GM12878 (cell line): Measurements from ENCODE around the gene CD83. TPM values are rescaled to one million over a fixed set of nuclear protein-coding genes. Genes with fewer than 3 reads are reported as not detected.

ENCODE experiments used
- ATAC-seq: fragments of 200-7000 bp; cut with Tn5 transposase; 3 replicates; pipeline ENCODE4 v1.9.1; 2020; ENCODE audit warnings: mild to moderate bottlenecking, moderate library complexity
- BruUV-seq: library from RNA; stranded (reverse); fragments of 400-500 nt; replicated peaks from 2 replicates; lab custom pipeline; 2021; lab: Mats Ljungman, UMichigan
- CTCF ChIA-PET: fragments of 300-600 bp; sonication (Branson Sonifier 250); formaldehyde crosslinking; extraction: SDS; loops from one replicate; lab custom pipeline; 2021; ENCODE audit warnings: inconsistent platforms; lab: Yijun Ruan, JAX
- POLR2A ChIA-PET: fragments of 350-600 bp; formaldehyde crosslinking; extraction: SDS; loops from one replicate; lab custom pipeline; 2021; ENCODE audit warnings: inconsistent platforms; lab: Charles Lee
- RAD21 ChIA-PET: fragments of 300-600 bp; sonication (Branson Sonifier 250); formaldehyde crosslinking; loops from one replicate; lab custom pipeline; 2023; ENCODE audit warnings: antibody characterized with exemption; ENCODE audit not compliant: unreplicated experiment; lab: Charles Lee
- SMC1A ChIA-PET: fragments of 300-600 bp; sonication (Branson Sonifier 250); formaldehyde crosslinking; loops from one replicate; lab custom pipeline; 2023; ENCODE audit not compliant: unreplicated experiment, uncharacterized antibody; lab: Charles Lee
- DNase-seq: peaks from one replicate; pipeline ENCODE4 v3.0.0-alpha.2; 2011; ENCODE audit warnings: low read depth, low spot score
- FAIRE-seq: peaks from 3 replicates; lab custom pipeline; 2011; peaks lifted over from hg19 to GRCh38; lab: Jason Lieb, UNC
- H2AFZ ChIP-seq: 2 replicates; pipeline ENCODE4 v1.6.0; 2011; ENCODE audit warnings: low read depth, low read length, control low read depth; ENCODE audit not compliant: control insufficient read depth
- H3K27ac ChIP-seq: 2 replicates; pipeline ENCODE4 v1.5.1; 2011; ENCODE audit warnings: control low read depth; ENCODE audit not compliant: control insufficient read depth, insufficient read depth
- H3K27me3 ChIP-seq, 2 experiments: replicated peaks in 1 of 2; 2 replicates each; pipeline versions ENCODE4 v1.6.0 to v1.6.1; 2011; ENCODE audit warnings: low read length in 1 of 2; ENCODE audit not compliant: control insufficient read depth in 2 of 2, insufficient read depth in 2 of 2
- H3K36me3 ChIP-seq, 2 experiments: 2 replicates each; pipeline ENCODE4 v1.5.1; 2011; ENCODE audit warnings: low read length in 1 of 2; ENCODE audit not compliant: control insufficient read depth in 2 of 2, insufficient read depth in 2 of 2
- H3K4me1 ChIP-seq: 2 replicates; pipeline ENCODE4 v1.6.1; 2011; ENCODE audit warnings: mild to moderate bottlenecking, low read length, moderate library complexity, mixed read lengths; ENCODE audit not compliant: control insufficient read depth, insufficient read depth
- H3K4me2 ChIP-seq: 2 replicates; pipeline ENCODE4 v1.6.0; 2011; ENCODE audit warnings: control low read depth; ENCODE audit not compliant: control insufficient read depth, insufficient read depth
- H3K4me3 ChIP-seq: fragments of 200-600 bp; sonication (generic); 2 replicates; pipeline ENCODE4 v1.5.1; 2016
- H3K79me2 ChIP-seq: 2 replicates; pipeline ENCODE4 v1.6.0; 2011; ENCODE audit warnings: low read length; ENCODE audit not compliant: control insufficient read depth, insufficient read depth
- H3K9ac ChIP-seq: 2 replicates; pipeline ENCODE4 v1.8.0; 2011; ENCODE audit warnings: low read length, control low read depth, mixed read lengths; ENCODE audit not compliant: control insufficient read depth, insufficient read depth
- H3K9me3 ChIP-seq: replicated peaks from 3 replicates; pipeline ENCODE4 v1.5.1; 2011; ENCODE audit warnings: mild to moderate bottlenecking, low read length; ENCODE audit not compliant: control insufficient read depth, insufficient read depth
- H4K20me1 ChIP-seq: 2 replicates; pipeline ENCODE4 v1.6.0; 2011; ENCODE audit not compliant: control insufficient read depth, insufficient read depth
- CEBPZ ChIP-seq: fragments of 150-350 bp; IDR thresholded peaks from 2 replicates; pipeline ENCODE4 v1.6.1; 2016; ENCODE audit warnings: low read depth, low read length
- CHD1 ChIP-seq: IDR thresholded peaks from 2 replicates; pipeline ENCODE4 v1.6.1; 2012; ENCODE audit warnings: low read depth, low read length, improper control_type of control experiment
- RUNX3 ChIP-seq: IDR thresholded peaks from 2 replicates; pipeline ENCODE4 v1.6.1; 2012; ENCODE audit warnings: low read length, inconsistent platforms
- SMAD1 ChIP-seq: fragments of 450-650 bp; IDR thresholded peaks from 2 replicates; pipeline ENCODE4 v1.6.1; 2018; ENCODE audit warnings: mild to moderate bottlenecking, low read depth; ENCODE audit not compliant: partially characterized antibody
- SUZ12 ChIP-seq: fragments of 200-600 bp; sonication (generic); IDR thresholded peaks from one replicate; pipeline ENCODE4 v1.6.1; 2018; ENCODE audit warnings: antibody characterized with exemption, mild to moderate bottlenecking; ENCODE audit not compliant: unreplicated experiment
- WGBS: methylation state at CpG from one replicate; pipeline ENCODE4 v1.1.6; 2016; ENCODE audit warnings: low lambda C conversion rate; ENCODE audit not compliant: insufficient replicate concordance, insufficient coverage; ENCODE audit errors: missing lambda C conversion rate; 5-methylcytosine and 5-hydroxymethylcytosine counted together
- in situ Hi-C: fragments of 300-500 bp; cut with MboI; formaldehyde crosslinking; loops from 9 replicates; pipeline ENCODE4 v1.14.3; 2018; ENCODE audit warnings: mixed read lengths
- intact Hi-C: fragments of 100-400 bp; cut with micrococcal nuclease; formaldehyde crosslinking; loops from one replicate; pipeline ENCODE4 v1.14.2; 2022; ENCODE audit not compliant: unreplicated experiment
- polyA plus RNA-seq, 11 experiments: library from polyadenylated mRNA; depleted of rRNA in 4 of 11; unstranded in 6 of 11; stranded (reverse) in 5 of 11; fragments of >200 nt; fragmentation: Nextera tagmentation in 4 of 11; fragmentation: Illumina TruSeq in 1 of 11; extraction: Ambion mirVana in 4 of 11; extraction: Trizol in 1 of 11; gene quantifications; 1 replicate in 1 of 11; 2 replicates in 10 of 11; pipeline versions ENCODE4 v1.2.1 to v1.2.3, GENCODE V29; 2011 to 2016; ENCODE audit warnings: inconsistent platforms in 2 of 11, missing spikeins in 2 of 11, low read depth in 1 of 11
- total RNA-seq, 4 experiments: library from RNA; depleted of rRNA in 3 of 4; stranded (reverse); fragments of >200 nt in 3 of 4; fragmentation: Illumina TruSeq in 1 of 4; extraction: Trizol in 1 of 4; gene quantifications; 2 replicates each; pipeline versions ENCODE4 v1.2.1 to v1.2.3, GENCODE V29; 2013 to 2021
- TF ChIP-seq, protein P1 (sequence below): IDR thresholded peaks from 2 replicates; pipeline ENCODE4 v1.6.1; 2011; ENCODE audit warnings: low read depth, low read length, improper control_type of control experiment, borderline replicate concordance
- TF ChIP-seq, protein P2 (sequence below): IDR thresholded peaks from 2 replicates; pipeline ENCODE4 v1.6.1; 2012; ENCODE audit warnings: low read depth, low read length, improper control_type of control experiment
- TF ChIP-seq, protein P3 (sequence below): IDR thresholded peaks from 2 replicates; pipeline ENCODE4 v1.6.1; 2012; ENCODE audit warnings: mild to moderate bottlenecking, low read depth, low read length

The CD83 gene
- total and polyA plus RNA-seq, 10 of the 15 experiments (the other 5 are each of a cell fraction or from before 2014, with no cell fraction given): 76.1 to 174 (median 129) TPM

- ChIA-PET CTCF (no interaction called here), POLR2A (no interaction called here), SMC1A (no interaction called here), RAD21 (no interaction called here)
- no peak overlapping the region for H2AFZ ChIP-seq
- no peaks in the 10 kb centered on the region for H3K36me3 ChIP-seq
- H3K4me3 ChIP-seq: no peak overlapping the region
- DNase-seq (no peak), ATAC-seq (no peak), FAIRE-seq (no peak)
- no peaks in the 10 kb centered on the region for H4K20me1 ChIP-seq
- H3K4me1 ChIP-seq: no peaks in the 10 kb centered on the region
- in situ Hi-C loops: no loop called here
- no peak overlapping the region for H3K4me2 ChIP-seq
- H3K79me2 ChIP-seq: no peaks in the 10 kb centered on the region
- no TSS peak for BruUV-seq
- no peak overlapping the region for H3K9ac ChIP-seq
- no peak overlapping the region for H3K27ac ChIP-seq
- 42% methylated on average over 6 of the region's 6 CpGs for WGBS
- no peaks in the 10 kb centered on the region for H3K27me3 ChIP-seq
- TF ChIP-seq SUZ12 (no peak), CEBPZ (no peak), RUNX3 (no peak), SMAD1 (no peak), CHD1 (no peak)
- TF ChIP-seq, protein P1, sequence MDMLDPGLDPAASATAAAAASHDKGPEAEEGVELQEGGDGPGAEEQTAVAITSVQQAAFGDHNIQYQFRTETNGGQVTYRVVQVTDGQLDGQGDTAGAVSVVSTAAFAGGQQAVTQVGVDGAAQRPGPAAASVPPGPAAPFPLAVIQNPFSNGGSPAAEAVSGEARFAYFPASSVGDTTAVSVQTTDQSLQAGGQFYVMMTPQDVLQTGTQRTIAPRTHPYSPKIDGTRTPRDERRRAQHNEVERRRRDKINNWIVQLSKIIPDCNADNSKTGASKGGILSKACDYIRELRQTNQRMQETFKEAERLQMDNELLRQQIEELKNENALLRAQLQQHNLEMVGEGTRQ: no peak
- TF ChIP-seq, protein P2, sequence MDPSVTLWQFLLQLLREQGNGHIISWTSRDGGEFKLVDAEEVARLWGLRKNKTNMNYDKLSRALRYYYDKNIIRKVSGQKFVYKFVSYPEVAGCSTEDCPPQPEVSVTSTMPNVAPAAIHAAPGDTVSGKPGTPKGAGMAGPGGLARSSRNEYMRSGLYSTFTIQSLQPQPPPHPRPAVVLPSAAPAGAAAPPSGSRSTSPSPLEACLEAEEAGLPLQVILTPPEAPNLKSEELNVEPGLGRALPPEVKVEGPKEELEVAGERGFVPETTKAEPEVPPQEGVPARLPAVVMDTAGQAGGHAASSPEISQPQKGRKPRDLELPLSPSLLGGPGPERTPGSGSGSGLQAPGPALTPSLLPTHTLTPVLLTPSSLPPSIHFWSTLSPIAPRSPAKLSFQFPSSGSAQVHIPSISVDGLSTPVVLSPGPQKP: no peak
- TF ChIP-seq, protein P3, sequence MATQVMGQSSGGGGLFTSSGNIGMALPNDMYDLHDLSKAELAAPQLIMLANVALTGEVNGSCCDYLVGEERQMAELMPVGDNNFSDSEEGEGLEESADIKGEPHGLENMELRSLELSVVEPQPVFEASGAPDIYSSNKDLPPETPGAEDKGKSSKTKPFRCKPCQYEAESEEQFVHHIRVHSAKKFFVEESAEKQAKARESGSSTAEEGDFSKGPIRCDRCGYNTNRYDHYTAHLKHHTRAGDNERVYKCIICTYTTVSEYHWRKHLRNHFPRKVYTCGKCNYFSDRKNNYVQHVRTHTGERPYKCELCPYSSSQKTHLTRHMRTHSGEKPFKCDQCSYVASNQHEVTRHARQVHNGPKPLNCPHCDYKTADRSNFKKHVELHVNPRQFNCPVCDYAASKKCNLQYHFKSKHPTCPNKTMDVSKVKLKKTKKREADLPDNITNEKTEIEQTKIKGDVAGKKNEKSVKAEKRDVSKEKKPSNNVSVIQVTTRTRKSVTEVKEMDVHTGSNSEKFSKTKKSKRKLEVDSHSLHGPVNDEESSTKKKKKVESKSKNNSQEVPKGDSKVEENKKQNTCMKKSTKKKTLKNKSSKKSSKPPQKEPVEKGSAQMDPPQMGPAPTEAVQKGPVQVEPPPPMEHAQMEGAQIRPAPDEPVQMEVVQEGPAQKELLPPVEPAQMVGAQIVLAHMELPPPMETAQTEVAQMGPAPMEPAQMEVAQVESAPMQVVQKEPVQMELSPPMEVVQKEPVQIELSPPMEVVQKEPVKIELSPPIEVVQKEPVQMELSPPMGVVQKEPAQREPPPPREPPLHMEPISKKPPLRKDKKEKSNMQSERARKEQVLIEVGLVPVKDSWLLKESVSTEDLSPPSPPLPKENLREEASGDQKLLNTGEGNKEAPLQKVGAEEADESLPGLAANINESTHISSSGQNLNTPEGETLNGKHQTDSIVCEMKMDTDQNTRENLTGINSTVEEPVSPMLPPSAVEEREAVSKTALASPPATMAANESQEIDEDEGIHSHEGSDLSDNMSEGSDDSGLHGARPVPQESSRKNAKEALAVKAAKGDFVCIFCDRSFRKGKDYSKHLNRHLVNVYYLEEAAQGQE: no peak
- no peaks in the 10 kb centered on the region for H3K9me3 ChIP-seq
- intact Hi-C loops: no loop called here
Measured at GRCh38 chr6:14177413-14178082, 60.0 kb downstream of the CD83 start.
